GM19463 (cell line): ENCODE measurements around the gene TFB2M.
A peak's percentile ranks its signal among the peaks of the same experiment; 100 is the strongest.
"Not testable (repeated sequence)": the region's sequence is repeated elsewhere in the genome, so short reads cannot be mapped to it uniquely, and the experiment has no call there.

ENCODE experiments used
- ATAC-seq: cut with Tn5 transposase; IDR thresholded peaks from one replicate; pipeline ENCODE4 v1.9.1; 2021; ENCODE audit warnings: mild to moderate bottlenecking, moderate library complexity; ENCODE audit not compliant: unreplicated experiment

The TFB2M gene

DNA sequence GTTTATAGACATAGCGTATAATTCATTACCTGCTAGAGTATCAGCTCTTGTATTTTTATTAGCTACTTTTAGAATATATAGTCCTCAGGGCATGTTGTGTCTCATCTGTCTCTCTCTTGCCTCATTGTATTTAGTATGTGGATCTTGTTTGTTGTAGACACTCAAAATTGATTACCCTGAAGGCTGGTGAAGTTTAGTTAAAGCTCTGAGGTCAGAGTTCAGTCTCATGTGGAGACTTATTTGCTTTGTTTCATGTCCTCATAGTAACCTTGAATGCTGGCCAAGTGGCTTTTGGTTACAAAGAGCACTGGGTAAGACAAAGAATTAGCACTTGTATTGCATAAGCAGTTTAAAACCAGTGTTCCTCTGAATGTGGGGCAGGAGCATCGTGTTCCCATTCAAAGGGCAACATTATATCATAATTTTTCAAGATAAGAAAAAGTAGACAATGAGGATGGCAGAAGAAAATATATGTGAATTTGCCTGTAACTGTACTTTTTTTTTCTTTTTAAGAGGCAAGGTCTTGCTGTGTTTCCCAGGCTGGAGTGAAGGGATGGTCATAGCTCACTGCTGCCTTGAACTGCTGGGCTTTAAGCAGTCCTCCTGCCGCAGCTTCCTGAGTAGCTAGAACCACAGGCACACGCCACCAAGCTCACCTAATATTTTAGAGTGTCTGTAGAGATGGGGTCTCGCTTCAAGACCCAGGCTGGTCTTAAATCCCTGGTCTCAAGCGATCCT lies 17.6 kb upstream of the TFB2M start:
- ATAC-seq, result no peak

DNA sequence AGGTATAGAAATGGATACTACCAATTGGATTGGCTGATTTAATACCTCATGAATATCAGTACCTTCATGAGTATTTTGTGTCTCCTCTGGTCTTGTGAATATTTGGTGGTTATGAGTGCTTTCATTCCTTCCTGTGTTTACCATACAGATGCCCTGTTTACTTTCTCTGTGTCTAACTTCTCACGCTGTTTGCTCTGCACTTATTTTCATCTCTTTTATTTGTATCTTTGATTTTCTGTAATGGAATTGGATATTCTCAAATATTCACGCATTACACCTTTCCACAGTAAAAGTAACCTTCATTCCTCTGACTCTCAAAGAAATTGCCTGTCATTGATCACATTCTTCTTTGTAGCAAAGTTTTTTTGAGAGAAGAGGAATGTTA lies 17.0 kb upstream of the TFB2M start:
- ATAC-seq, result no peak

DNA sequence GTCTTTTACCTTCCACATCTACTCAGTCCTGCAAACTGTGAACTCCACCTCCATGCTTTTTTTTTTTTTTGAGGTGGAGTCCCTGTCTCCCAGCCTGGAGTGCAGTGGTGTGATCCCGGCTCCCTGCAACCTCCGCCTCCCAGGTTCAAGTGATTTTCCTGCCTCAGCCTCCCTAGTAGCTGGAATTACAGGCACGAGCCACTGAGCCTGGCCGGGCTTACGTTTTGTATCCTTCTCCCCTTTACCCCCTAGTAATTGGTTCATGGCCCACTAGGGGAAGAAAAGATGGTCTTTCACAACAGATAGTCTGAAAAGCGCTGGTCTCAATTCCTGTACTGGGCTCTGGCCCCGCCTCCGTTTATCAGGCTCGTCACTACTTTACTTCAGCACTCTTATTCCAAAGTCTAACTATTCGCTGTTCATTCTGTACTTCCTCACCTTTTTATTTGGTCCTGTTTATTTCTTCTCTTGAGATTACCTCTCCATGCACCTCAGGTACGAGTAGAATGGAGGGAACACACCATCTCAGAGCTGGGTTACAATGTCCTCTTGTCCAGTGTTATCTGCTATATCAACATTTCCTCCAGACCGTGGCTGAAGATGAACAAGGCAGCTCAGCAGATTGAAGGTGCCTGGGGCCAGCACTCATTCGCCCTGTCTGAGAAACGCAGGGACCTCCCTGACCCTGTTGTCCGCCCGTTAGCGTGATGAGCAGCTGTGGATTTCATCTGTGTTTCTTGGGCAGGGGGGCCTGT lies 16.4 kb upstream of the TFB2M start:
- no peak for ATAC-seq

DNA sequence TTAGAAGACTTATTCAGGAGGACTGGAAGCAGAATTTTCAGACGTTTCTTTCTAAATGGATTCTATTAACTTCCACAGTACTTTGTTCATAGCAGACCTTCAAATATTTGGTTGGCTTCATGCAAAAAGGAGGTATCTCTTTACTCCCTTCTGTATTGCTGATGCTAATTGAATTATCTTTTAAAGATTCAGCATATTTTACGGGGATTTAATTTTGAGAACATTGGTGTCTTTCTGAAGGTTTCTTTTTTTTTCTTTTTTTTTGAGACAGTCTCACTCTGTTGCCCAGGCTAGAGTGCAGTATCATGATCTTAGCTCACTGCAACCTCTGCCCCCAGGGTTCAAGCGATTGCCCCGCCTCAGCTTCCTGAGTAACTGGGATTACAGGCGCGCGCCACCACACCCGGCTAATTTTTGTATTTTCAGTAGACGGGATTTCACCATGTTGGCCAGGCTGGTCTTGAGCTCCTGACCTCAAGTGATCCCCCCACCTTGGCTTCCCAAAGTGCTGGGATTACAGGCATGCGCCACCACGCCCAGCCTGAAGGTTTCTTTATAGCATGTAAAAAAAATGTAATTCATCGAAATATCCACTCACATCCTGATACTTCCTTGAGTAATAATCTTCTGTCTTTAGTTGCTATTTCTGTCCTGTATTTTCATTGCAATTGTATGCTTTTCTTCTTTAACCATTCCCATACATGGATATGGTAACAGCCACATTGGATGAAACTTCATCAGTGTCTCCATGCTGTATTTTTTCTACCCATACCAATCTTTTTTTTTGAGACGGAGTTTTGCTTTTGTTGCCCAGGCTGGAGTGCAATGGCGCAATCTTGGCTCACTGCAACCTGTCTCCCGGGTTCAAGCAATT lies 14.7 kb upstream of the TFB2M start:
- no peak for ATAC-seq

DNA sequence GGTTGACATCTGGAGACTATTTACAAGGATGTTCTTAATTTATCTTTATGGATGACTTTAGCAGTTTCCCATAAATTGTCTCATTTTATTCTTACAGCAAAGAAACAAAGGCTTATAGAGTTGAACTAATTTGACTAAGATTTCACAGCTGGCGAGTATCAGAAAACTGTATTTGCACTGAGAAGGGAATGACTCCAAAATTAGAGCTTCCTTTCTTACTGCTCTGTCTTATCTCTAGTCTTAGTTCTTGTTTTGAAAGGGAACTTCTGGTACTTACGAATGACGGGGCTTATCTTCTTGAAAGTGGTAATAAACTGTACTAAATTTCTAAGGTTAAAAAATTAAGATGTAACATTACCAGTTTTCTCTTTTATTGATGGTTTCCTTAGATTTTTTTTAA lies 13.8 kb upstream of the TFB2M start:
- ATAC-seq, result peak; percentile 60

DNA sequence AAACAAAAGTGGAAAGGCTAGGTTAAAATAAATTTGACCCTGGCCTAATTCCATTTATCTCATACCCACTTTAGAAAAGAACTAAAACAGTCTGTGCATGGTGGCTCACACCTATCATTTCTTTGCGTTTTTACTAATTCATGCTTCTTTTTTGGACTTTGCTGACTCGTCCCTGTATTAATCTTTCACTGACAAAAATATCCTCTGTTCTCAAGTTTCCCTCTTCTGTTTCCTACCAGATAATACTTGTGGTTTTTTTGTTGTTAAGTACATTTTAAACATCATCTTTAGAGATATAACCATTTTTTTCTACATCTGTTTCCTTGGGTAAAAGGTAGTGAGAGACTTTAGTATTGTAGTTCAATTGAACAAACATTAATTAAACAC lies 11.7 kb upstream of the TFB2M start:
- ATAC-seq, result no peak

- ATAC-seq, result no peak
Observed at GRCh38 chr1:246577082-246577719, 11.1 kb upstream of the TFB2M start.

- ATAC-seq, result no peak
Observed at GRCh38 chr1:246576709-246577032, 10.6 kb upstream of the TFB2M start.

DNA sequence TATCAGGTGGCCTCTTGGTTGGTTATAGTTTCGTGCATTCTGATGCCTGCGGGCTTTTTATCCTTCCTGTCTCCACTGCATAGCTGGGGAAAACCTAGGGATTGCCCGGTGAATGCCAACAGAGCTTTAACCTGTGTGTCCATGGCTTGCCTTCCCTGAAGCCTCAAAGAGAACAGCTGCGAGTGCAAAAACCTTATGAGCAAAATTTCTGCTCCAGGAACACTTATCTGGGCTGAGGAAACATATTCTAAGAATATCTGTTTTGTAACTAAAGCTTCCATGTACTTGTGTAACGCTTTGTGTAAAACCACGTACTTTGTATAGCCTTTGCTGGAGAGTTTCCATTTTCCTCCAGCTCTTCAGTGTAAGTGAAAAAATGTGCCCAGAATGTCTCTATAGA lies 7.4 kb upstream of the TFB2M start:
- ATAC-seq, result no peak

DNA sequence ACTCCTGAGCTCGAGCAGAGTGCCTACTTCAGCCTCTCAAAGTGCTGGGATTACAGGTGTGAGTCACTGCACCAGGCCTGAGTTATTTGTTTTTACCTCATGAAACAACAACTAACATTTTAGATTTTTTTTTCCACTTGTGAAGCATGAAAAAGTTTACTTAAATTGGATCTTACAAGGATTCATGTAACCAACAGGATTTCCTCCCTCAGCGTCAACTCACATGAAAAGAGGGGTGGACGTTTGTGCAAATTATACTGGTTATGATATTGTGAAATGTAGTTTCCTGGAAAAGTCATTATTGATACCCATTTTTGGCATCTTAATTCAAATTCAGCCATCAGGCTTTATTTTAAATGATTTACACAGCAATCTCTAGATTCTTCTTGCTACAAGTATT lies 6.7 kb upstream of the TFB2M start:
- no peak for ATAC-seq

GRCh38 chr1:246571953-246572352 lies 5.9 kb upstream of the TFB2M start:
- no peak for ATAC-seq

GRCh38 chr1:246571309-246571708 lies 5.2 kb upstream of the TFB2M start:
- ATAC-seq, result not testable (repeated sequence)

- no peak for ATAC-seq
Observed at GRCh38 chr1:246569248-246570238, 3.5 kb upstream of the TFB2M start.

- ATAC-seq, result no peak
Observed at GRCh38 chr1:246567646-246568235, 1.7 kb upstream of the TFB2M start.

DNA sequence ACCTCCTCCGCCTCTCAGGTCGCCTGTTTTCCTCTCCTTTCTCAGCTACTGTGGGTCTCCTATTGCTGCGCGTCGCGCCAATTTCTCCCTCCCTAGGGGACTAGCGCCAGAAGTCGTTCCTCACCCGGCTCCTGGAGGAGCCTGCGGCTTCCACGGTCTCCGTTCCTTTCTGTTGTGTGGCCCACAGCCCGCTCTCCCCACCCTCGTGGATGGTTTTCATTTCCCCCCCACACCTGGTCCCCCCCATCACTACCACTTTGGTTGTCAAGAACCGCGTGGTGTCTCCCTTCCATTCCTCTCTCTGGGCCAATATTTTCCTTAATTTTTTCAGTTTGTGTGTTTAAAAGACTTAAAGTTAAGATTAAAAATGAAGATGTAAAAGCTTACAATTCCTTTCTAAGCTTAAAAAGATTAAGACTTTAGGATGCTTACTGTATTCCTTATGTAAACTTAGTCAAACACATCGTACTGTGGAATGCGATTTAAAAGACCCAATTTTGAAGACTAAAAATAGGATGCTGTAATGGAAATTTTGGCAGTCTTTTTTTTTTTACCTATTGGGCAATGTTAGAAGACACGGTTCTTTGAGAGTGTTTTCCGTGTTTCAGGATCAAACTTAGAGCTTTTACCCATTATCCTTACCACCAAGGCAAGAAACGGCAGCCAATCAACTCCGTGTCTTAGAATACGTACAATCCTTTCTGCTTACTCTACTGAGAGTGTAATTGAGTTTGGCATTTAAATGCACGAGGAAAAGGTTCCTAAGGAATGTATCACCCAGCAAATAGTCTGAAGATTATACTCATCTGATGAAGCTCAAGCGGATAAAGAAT lies 968 bp upstream of the TFB2M start:
- ATAC-seq, result peak; percentile 10

GRCh38 chr1:246565751-246566127 lies 322 bp downstream of the TFB2M start:
- ATAC-seq, result no peak

GRCh38 chr1:246564839-246565750 lies 966 bp downstream of the TFB2M start:
- no peak for ATAC-seq

DNA sequence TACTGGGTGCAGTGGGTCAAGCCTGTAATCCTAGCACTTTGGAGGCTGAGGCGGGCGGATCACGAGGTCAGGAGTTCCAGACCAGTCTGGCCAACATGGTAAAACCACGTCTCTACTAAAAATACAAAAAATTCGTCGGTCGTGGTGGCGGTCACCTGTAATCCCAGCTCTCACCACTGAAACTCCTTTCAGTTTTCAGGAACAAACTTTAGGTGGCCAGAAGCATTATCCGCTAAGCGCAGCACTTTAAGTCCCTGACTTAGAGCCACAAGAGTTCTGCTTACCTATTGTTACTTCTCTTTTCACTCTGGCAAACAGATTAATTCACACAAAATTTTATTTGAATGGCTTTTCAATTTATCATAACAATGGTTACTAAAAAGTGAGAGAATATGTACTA lies 5.2 kb downstream of the TFB2M start:
- ATAC-seq, result not testable (repeated sequence)
